Hypothalamus (tissue), 51 donors: ENCODE data around the gene MRPL36.

Experiments
- DNase-seq, 51 donors: peaks; one replicate each; lab custom pipeline; 2025; lab: John Stamatoyannopoulos, UW

Gene MRPL36

DNA sequence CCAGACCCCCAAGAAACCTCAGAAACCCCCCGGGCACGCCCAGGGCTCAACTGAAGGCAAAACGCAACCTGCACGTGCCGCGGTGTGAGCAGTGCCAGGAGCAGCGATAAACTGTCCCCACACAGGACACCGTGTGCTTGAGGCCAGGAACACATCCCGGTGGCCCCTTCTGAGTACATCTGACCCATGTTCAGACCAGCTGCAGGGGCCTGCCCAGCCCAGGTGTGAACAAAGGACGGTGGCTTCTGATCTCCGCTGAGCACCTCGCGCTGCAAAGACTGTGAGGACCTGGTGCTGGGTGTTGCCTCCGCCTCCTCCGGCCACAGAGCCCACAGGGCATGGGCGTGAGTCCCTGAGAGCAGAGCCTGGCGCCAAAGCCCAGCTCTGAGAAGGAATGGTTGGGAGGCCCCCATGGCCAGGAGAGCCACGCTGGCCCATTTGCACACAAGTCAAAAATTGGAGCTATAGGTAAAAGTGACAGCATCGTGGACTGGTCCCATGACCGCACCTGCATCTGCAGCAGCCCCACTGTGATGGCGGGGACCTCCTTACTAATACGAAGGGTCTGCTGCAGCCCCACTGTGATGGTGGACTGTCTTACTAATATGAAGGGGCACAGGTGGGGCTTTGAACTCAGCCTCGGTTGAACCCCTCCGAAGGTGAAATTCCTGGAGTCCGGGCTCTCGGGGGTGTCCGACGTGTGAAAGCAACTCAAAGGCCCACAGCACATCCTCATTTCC is 33.0 kb upstream of the MRPL36 start:
- DNase-seq: no peak

GRCh38 chr5:1831677-1832313 is 32.2 kb upstream of the MRPL36 start:
- DNase-seq: no peak

GRCh38 chr5:1831257-1831656 is 31.6 kb upstream of the MRPL36 start:
- no peak for DNase-seq

- DNase-seq: no peak
Observed at GRCh38 chr5:1830571-1831228, 31.1 kb upstream of the MRPL36 start.

GRCh38 chr5:1827886-1828397 is 28.3 kb upstream of the MRPL36 start:
- no peak for DNase-seq

- DNase-seq: no peak
Observed at GRCh38 chr5:1827025-1827885, 27.6 kb upstream of the MRPL36 start.

GRCh38 chr5:1826235-1826980 is 26.8 kb upstream of the MRPL36 start:
- DNase-seq: no peak

- DNase-seq: no peak
Observed at GRCh38 chr5:1824903-1825841, 25.5 kb upstream of the MRPL36 start.

- no peak for DNase-seq
Observed at GRCh38 chr5:1824109-1824821, 24.6 kb upstream of the MRPL36 start.

GRCh38 chr5:1823381-1824034 is 23.9 kb upstream of the MRPL36 start:
- no peak for DNase-seq

- DNase-seq: no peak
Observed at GRCh38 chr5:1821862-1822261, 22.2 kb upstream of the MRPL36 start.

DNA sequence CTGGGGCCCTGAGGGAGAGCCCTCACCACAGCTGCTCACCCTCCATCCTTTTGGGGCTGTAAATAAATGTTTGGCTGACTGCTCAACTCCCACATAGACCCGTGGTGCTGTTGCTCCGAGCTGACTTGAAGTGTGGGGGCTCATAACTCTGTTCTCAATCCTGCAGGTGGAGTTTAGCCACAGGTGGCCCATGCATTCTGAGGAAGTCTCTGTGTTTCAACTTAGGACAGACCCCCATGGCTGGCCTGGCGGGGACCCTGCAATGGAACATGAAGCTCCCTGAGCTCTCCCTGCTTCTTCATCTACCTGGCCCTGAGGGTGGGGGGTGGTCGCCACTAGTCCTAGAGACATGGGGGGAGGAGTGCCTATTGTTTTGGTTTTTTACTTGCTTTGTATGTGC is 21.3 kb upstream of the MRPL36 start:
- no peak for DNase-seq

GRCh38 chr5:1820381-1820780 is 20.7 kb upstream of the MRPL36 start:
- no peak for DNase-seq

- no peak for DNase-seq
Observed at GRCh38 chr5:1819458-1819857, 19.8 kb upstream of the MRPL36 start.

GRCh38 chr5:1818784-1819183 is 19.1 kb upstream of the MRPL36 start:
- no peak for DNase-seq

DNA sequence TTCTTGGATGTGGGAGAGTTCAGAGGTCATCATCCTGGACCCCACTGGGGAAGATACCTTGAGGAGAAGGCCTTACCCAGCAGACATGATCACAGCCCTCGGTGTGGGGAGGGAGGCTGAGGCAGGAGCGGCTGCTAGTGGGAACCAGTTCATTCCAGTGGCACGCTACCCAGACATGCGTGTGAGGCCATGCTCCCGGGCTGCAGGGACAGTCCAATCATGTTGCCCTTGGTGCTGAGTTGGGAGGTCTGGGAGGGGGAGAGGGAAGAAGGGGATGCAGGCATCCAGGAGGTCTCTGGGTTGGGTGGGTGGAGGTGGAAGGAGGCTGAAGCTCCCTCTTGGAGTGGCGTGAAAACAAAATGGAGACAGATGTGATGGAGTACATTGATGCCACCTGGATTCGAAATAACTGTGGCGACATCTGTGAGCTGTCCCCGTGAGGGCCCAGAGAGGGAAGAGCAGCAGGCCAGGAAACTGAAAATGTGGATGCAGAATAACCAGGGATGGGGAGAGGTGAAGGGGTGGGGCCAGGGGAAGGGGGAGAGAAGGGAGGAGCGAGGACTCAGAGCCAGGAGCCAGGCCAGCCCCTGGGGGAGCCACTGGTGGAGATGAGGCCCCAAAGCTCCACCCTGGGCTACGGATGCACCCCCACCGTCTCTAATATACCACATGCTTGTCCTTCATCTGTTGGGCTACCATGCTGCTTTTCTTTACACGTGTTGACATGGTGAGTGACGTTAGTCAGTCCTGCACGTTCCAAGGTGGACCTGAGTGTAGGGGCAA is 17.8 kb upstream of the MRPL36 start:
- no peak for DNase-seq
